GOT3 (cell line): ENCODE results near the gene CRTC3.

ENCODE experiments used
- DNase-seq: peaks from one replicate; lab custom pipeline; 2025; ENCODE audit warnings: mixed read lengths; lab: John Stamatoyannopoulos, UW

CRTC3 gene

DNA sequence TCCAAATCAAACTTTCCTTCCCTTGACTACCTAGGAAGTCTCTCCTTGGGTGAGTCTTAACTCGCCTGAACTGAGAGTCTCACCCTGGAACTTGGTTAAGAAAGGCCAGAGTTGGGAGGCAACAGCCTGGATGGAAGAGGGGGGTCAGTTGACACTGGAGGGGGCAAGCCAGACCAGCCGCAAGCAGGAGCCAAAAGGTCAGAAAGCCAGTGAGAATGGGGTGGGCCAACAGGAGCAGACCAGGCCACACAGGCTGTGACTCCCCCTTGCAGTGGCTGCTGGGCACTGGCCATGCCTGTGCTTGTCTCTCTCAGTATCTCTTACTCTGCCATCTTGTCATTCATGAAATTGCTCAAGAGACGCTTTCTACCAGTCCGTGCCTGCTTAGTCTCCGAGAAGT is 32.9 kb downstream of the CRTC3 start:
- DNase-seq = no peak

- DNase-seq = no peak
Measured at GRCh38 chr15:90563463-90563862, 33.7 kb downstream of the CRTC3 start.

- DNase-seq = no peak
Measured at GRCh38 chr15:90564051-90564450, 34.3 kb downstream of the CRTC3 start.

GRCh38 chr15:90564590-90564989 is 34.9 kb downstream of the CRTC3 start:
- DNase-seq = no peak

DNA sequence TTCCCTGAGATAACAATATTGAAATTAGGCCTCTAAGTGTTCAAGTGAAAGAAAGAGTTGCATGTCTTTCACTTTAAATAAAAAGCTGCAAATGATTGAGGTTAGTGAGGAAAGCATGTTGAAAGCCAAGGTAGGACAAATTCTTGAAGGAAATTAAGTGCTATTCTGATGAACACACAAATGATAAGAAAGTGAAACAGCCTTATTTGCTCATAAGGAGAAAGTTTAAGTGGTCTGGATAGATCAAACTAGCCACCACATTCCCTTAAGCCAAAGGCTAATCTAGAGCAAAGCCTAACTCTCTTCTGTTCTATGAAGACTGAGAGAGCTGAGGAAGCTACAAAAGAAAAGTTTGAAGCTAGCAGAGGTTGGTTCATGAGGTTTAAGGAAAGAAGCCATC is 36.1 kb downstream of the CRTC3 start:
- DNase-seq = no peak

GRCh38 chr15:90570643-90571042 is 40.9 kb downstream of the CRTC3 start:
- no peak for DNase-seq

DNA sequence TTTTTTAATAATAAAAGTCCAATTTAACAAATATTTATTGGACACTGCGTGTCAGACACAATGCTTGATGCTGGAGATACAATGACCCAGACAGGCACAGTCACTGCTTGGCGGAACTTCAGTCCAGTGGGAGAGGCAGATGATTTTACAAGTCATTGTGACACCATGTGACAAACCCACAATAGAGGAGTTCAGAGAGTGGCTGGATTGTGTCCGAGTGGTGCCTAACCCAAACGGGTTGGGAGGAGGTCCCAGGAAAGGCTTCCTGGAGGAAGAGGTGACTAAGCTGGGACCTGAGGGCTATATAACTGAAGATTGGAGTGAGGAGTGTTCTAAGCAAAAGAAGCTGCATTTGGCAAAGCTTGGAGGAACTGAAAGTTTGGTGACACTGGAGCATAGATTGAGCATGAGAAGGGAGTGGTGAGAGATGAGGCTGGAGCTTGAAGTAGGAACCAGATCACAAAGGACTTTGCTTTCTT is 41.4 kb downstream of the CRTC3 start:
- DNase-seq = no peak

GRCh38 chr15:90572893-90573292 is 43.2 kb downstream of the CRTC3 start:
- DNase-seq = no peak

DNA sequence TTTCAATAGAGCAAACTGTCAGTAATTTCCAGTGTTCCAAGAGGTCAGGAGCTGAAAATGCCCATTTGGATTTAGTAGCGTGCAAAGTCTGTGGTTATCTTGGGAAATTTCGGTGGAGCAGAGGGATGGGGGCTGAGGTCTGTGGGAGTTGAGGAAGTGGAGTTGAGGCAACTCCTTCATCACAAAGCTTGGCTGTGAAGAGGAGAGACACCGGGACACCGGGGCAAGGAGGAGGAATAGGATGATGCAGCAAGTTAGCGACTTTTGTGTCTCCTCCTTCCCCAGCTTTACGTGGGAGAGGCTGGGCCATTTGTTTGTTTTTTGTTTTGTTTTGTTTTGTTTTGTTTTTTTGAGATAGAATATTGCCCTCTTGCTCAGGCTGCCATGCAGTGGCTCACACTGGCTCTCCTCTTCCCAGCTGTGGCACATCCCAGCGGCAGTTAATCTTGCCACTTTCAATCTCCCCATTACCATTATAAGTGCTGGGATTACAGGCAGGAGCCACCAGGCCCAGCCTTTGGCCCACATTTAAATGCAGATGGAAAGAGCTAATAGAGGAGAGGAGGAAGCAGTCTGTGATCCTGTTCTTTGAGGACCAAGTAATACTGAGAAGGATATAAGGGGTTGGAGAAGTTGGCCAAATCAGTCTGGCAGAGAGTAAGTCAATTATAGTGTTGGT is 47.1 kb downstream of the CRTC3 start:
- no peak for DNase-seq

GRCh38 chr15:90579213-90579612 is 49.5 kb downstream of the CRTC3 start:
- DNase-seq = no peak

GRCh38 chr15:90580099-90580498 is 50.4 kb downstream of the CRTC3 start:
- DNase-seq = no peak

DNA sequence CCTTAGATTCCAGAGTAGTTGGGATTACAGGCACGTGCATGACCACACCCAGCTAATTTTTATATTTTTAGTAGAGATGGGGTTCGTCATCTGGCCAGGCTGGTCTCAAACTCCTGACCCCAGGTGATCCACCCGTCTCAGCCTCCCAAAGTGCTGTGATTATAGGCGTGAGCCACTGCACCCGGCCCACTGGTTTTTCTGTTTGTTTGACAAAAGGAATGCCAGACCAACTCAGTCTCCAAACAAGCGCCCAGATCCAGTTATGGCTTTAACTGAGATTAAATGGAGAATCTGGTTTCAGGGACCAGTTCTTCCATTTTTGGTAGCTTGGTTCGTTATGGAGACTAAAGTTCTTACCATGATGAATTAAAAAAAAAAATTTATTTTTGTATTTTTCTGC is 50.8 kb downstream of the CRTC3 start:
- no peak for DNase-seq

GRCh38 chr15:90580946-90581345 is 51.2 kb downstream of the CRTC3 start:
- DNase-seq = no peak

DNA sequence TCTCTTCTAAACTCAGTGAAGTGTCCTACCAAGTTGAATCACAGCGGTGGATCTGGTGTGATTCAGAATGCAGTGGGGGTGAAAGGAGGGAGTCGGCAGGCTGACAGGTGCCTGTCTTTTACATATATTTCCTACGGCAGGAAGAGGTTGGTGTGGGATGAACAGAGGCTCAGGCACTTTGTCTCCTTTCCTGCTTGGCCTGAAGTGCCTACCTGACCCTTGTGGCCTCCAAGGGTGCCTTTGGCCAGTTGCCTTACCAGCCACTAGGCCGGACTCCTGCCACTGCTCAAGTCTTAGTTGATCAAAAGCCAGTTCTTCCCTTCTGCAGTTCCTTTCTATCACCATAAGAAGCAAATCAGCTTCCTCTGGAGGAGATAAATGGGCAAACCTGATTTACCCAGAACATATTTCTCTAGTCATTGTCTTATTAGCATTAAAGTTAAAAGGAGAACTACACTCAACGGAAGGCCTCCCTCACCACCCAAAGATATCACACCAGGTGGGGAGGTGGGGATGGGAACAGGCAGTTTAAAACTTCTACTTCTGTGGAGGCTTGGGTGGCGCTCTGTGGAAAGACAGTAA is 52.1 kb downstream of the CRTC3 start:
- DNase-seq = no peak

GRCh38 chr15:90582553-90582952 is 52.8 kb downstream of the CRTC3 start:
- no peak for DNase-seq

DNA sequence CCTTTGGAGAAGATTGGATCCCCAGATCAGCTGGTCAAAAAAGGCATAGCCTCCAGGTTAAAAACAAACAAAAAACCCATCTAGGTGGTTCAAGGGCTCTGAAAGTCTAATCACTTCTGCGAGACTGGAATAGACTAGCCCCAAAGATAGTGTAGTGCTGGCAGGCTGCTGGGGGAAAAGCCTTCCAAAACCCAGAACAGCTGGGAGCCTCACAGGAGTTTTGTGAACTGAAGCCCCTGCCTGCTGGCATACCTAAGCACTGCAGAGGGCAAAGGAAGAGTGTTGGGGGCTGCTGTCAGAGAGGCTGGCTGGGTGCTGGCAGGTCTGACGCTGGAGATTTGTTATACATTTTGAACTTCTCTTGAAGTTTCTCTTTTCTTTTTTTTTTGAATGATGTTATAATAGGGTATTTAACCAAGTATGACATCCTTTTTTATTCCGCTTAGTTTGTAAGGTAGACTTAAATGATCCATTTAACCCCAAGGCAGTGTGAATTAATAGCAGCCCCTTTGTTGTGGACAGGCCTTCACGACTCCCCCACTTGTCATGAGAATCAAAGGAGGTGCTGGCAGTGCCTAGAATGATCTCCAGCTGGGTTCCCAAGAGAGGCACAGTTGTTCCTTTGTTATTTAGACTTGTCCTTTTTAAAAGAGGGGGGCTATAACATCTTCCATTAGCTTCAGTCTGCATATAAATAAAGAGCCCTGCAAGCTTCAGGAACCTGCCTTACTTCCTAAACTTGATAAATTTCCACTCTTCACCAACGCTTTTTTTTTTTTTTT is 53.9 kb downstream of the CRTC3 start:
- no peak for DNase-seq

- DNase-seq = no peak
Measured at GRCh38 chr15:90584841-90585240, 55.1 kb downstream of the CRTC3 start.

DNA sequence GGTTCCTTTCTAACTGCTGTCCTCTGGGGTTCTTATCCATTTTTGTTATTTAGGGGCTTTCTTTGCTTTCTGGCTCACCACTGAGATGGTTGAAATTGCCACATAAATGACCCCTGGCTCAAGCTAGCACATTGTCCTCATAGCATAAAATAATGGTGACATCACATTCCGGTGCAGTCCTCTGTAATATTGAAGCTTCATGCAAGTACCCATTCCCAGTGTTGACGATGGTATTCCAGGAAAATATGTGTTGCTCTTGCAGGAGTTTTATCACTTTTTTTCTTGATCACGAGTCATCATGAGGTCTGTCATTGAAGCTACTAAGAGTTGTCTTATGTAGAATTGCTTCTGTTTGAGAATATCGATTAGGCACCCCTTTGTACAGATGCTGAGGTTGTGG is 56.1 kb downstream of the CRTC3 start:
- no peak for DNase-seq

GRCh38 chr15:90586948-90587347 is 57.2 kb downstream of the CRTC3 start:
- no peak for DNase-seq

- no peak for DNase-seq
Measured at GRCh38 chr15:90588427-90588826, 58.7 kb downstream of the CRTC3 start.

DNA sequence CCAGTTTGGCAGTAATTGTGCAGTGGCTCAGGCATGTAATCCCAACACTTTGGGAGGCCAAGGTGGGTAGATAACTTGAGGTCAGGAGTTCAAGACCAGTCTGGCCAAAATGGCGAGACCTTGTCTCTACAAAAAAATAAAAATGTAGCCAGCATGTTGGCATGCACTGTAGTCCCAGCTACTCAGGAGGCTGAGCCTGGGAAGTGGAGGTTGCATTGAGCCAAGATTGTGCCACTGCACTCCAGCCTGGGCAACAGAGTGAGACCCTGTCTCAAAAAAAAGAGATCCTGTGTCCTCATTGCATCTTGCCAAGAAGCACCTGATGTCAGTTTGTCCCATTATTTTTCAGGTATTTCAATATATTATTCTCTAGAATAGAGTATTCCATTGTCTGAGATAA is 61.8 kb downstream of the CRTC3 start:
- DNase-seq = no peak

DNA sequence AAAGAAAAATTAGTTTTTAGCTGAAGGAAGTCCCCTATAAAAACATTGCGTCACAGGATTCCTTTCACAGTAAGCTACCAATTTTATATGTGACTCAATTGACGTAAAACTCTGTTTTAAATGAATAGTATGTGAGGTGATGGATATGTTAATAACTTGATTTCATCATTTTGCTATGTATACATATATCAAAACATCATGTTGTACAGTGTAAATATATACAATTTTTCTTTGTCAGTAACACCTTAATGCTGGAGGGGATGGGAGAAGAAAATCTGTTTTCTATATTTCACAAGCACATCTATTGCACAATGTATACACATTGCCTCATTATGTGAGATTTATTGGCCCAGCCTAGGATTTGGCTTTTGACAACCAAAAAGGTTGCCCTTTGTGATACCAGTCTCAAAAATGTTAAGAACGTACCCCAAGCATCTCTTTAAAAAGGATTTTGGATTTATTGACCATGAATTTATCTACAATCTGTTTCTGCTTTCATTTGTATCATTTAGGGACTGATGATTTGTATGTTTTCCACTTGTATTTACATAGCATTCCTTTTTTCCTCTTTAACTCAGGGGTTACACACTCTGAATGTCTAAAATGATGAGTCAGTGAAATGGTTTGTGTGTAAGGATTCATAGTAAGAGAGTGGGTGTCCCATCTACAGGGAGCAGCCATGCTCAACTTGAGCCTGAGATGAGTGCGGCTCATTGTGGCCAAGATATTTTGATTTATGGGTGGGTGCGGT is 62.6 kb downstream of the CRTC3 start:
- DNase-seq = no peak
